Fibroblast of villous mesenchyme (primary cell): ENCODE data around the gene ZNF407. TPM values are rescaled to one million over a fixed set of nuclear protein-coding genes. Genes with fewer than 3 reads are reported as not detected.

Source experiments
- DNase-seq: peaks from one replicate; pipeline ENCODE4 v3.0.0-alpha.2; 2010; ENCODE audit warnings: low read depth
- H3K4me3 ChIP-seq: 2 replicates; pipeline ENCODE4 v1.5.1; 2011; ENCODE audit warnings: low read depth, mild to moderate bottlenecking, low read length
- total RNA-seq: library from RNA; depleted of rRNA; stranded (reverse); fragments of >200 nt; gene quantifications from 2 replicates; pipeline ENCODE4 v1.2.3, GENCODE V29; 2012
- TF ChIP-seq, protein P1 (sequence below): IDR thresholded peaks from 2 replicates; pipeline ENCODE4 v1.5.1; 2012; ENCODE audit warnings: low read depth, mild to moderate bottlenecking, low read length; ENCODE audit not compliant: insufficient read depth

The ZNF407 gene
- total RNA-seq, 1 donor, result 22.0 TPM

DNA sequence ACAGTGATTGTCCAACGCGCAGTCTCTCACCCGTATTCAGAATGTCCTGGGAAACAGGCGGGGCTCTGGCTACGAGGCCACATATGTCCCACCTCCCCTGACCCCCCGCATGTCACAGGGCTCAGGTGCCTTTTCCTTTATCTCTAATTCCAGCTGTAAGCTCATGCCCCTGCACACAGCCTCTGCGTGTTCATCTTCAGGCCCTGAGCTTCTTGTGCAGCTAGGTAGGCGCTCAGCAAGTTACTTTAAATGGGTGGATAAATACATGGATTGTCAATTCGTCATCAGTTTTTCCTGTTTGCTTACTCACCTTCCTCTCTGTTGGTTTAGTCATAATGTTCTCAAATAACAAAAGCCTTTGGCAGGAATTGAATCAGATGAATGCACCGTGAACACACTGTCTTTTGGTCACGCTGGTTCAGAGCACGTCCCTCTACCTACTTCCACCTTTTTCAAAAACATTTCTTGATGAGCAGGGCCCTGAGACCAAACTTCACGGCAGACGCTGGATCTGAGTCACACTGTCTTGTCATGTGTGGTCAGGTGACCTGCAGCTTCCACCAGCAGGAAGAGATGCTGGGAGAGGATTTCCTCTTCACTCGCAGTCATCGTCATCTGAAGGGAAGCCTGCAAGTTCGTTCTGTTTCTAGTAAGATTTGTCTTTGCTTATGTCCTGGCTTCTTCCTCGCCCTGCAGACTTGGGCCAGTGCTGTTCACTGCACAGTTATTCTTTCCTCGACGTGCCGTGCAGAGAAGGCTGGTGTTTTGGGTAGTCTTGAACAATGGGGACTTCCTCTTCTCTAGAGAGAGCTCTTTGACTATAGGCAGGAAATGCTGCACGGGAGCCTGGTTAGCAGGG is 473.2 kb downstream of the ZNF407 start:
- TF ChIP-seq, protein P1, sequence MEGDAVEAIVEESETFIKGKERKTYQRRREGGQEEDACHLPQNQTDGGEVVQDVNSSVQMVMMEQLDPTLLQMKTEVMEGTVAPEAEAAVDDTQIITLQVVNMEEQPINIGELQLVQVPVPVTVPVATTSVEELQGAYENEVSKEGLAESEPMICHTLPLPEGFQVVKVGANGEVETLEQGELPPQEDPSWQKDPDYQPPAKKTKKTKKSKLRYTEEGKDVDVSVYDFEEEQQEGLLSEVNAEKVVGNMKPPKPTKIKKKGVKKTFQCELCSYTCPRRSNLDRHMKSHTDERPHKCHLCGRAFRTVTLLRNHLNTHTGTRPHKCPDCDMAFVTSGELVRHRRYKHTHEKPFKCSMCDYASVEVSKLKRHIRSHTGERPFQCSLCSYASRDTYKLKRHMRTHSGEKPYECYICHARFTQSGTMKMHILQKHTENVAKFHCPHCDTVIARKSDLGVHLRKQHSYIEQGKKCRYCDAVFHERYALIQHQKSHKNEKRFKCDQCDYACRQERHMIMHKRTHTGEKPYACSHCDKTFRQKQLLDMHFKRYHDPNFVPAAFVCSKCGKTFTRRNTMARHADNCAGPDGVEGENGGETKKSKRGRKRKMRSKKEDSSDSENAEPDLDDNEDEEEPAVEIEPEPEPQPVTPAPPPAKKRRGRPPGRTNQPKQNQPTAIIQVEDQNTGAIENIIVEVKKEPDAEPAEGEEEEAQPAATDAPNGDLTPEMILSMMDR, result no peak
- peak; percentile 57 for DNase-seq
- no peak overlapping the region for H3K4me3 ChIP-seq

DNA sequence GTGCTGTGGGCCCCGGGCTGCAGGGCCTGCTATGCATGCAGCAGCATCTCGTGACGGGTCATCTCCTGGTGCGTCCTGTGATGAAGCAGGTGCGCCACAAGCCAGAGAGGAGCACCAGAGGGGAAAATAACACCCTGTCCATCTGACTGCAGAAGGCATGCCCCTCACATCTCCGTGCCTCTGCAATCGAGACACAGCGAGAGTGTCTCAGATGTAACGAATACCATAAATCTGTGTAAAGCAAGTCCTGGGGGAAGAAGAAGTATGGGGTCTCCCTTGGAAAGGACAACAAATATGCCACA is 473.8 kb downstream of the ZNF407 start:
- TF ChIP-seq, protein P1, result no peak
- H3K4me3 ChIP-seq, result no peak overlapping the region
- no peak for DNase-seq

DNA sequence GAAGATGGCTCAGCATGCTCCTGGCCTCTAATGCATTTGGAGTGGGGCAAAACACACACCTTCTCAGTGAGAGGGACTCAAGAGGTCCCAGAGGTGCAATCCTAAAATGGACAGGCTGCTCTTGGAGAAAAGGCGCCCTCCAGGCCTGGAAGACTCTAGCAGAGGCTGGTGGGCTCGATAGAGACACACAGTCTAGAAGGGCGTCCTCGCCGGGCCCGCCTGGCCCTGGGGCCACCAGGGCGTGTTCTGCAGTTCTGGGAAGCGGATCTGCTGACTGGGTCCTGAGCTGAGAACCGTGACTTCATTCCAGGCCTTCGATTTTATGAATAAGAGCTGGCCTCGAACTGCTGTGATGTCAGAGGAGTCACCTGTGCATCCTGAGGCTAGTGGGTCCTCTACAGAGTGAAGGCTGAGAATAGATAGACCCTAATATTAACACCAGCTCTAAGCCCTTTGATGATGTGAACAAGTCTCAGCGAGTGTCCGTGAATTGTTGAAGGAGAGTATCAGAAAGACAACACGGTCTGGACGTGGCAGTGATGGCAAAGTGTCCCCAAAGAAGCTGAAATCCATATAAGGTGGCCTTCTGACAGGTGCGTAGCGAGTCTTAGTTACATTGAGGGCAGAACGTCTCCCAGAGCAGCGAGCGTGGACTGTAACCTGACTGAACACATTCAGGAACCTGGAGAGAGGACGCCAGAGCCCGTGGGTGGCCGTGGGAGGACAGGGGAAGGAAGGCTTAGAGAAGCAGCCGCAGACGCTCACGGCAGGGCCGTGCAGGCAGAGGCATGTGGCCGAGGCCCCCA is 474.4 kb downstream of the ZNF407 start:
- no peak for DNase-seq
- TF ChIP-seq, protein P1, result no peak
- no peak overlapping the region for H3K4me3 ChIP-seq

DNA sequence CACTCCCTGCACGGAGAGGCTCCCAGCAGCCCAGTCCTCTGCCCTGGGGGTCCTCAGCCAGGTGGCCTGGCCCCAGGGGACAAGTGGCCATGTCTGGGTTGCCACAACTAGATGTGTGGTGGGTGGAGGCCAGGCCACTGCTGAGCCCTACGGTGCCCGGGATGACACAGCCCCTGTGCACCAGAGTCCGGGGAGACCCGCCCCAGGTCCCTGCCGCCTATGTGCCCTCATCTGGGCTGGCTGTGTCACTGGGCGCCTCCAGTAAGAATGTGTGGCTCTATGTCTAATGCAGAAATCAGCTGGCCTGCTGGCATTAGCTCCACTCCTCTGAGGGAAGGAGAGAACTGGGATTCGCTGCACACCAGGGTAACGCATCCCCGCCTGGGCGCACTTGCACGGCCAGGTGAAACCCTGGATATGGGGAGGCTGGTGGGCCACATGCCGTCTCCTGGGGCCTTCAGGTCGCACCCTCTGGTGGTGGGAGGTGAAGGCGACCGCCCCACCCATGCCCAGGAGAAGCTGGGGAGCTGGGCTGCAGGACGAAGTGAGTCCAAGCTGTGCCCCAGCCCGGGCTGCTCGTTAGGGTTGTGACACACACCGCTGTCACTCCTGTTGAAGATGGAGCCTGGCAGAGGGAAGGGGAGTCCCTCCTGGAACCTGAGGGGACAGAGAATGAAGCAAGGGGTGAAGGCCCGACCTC is 475.2 kb downstream of the ZNF407 start:
- no peak for DNase-seq
- TF ChIP-seq, protein P1, result no peak
- H3K4me3 ChIP-seq, result no peak overlapping the region

DNA sequence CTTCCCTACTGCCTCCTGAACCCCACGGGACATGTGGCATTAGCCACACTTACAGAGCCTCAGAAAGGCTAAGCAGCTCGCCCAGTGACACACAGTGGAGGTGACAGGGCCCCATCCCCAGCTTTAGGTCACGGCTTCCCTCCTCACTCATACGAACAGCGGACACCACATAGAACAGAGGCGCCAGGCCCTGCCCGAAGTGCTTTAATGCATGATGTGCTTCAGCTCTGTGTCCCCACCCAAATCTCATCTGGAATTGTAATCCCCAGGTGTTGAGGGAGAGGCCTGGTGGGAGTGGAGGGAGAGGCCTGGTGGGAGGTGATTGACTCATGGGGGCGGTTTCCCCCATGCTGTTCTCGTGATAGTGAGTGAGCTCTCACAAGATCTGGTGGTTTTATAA is 476.0 kb downstream of the ZNF407 start:
- TF ChIP-seq, protein P1, result no peak
- no peak for DNase-seq
- no peak overlapping the region for H3K4me3 ChIP-seq

DNA sequence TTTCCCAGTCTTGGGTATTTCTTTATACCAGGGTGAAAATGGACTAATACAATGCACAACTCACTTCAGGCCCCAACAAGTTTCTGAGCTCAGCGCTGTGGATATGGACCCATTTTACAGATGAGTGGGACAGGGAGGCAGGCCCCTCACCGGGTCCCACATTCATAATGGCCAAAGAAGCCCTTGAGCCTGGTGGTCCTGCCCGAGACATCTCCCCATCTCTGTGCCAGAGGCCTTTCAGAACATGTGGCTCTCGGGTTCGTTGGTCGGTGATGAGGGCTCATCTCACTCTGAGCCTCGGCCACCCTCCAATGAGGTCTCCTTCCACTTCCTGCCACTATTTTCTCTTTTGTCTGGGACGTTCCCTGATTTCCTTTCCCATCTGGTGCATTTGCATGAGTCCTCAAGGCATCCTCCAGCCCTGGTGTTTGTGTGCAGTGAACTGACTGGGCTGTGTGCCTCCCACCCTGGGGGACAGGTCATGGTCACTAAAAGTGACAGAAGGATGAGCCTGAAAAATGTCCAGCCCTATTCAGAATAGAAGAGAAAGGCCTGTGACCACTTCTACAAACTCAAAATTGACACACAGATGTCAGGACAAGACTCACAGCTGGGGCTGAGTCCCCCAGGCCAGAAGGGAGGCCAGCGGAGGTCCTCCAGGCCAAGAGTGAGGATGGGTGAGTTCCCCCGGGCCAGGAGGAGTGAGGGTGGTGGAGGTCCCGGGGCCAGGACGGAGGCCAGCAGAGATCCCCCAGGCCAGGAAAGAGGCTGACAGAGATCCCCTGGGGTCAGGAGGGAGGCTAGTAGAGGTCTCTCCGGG is 476.7 kb downstream of the ZNF407 start:
- TF ChIP-seq, protein P1, result no peak
- no peak for DNase-seq
- H3K4me3 ChIP-seq, result no peak overlapping the region
